Right ventricle myocardium superior (tissue), 1 donor: ENCODE data around the gene TTBK1. TPM values are rescaled to one million over a fixed set of nuclear protein-coding genes. Genes with fewer than 3 reads are reported as not detected.
A peak's percentile ranks its signal among the peaks of the same experiment; 100 is the strongest.

Source experiments
- ATAC-seq: fragments of 200-7000 bp; cut with Tn5 transposase; one replicate; pipeline ENCODE4 v1.9.1; 2020; ENCODE audit warnings: mild to moderate bottlenecking; ENCODE audit not compliant: poor library complexity
- DNase-seq: peaks from one replicate; pipeline ENCODE4 v3.0.0-alpha.2; 2020
- intact Hi-C: fragments of 100-400 bp; cut with DNase I; formaldehyde crosslinking; loops from one replicate; pipeline ENCODE4 v1.11.2; 2022
- total RNA-seq: library from RNA; stranded (reverse); fragmentation: NEBNext Ultra II Directional; extraction: Animal tissue kit (Norgen Biotek cat#: 25700); gene quantifications from one replicate; pipeline ENCODE4 v1.2.1, GENCODE V29; 2021
- donor health status: DM: no; HTN: yes; CAD: no; lungs with severe emphysema.

The TTBK1 gene
- total RNA-seq, 1 donor from 2014 or later, result 0.13 TPM

DNA sequence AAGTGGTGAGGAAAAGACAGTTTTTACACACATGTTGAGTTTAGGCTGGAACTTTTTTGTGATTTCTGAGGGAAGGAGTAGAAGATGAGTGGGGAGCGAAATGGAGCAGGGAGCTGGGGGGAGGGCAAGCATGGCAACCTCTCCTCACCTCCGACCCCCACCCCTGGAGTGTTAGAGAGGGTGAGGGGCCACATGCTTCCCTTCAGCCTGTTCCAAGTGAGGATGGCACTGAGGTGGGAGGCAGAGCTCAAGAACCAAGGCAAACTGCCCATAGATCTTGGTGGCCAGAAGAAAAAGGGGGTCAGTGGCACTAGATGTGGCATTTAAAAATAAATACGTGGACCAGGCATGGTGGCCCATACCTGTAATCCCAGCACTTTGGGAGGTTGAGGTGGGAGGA, 4.8 kb downstream of the TTBK1 start:
- no peak for ATAC-seq

DNA sequence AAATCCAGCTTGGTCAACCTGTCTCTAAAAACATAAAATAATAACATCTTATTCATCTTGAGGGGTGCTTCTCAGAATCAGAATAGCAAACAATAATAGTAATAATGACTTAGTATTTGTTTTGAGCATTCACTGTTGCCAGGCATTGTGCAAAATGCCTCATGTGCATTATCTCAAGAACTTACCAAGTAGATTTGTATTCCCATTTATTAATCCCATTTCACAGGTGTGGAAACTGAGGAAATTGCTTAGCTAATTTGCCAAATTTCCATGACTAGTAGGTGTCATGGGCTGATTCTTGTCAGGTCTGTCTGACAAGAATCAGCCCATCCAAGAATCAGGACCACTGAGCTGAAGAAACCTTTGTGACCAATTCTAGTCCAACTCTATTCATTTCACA, 5.5 kb downstream of the TTBK1 start:
- intact Hi-C loops, result no loop called here
- DNase-seq, result no peak
- ATAC-seq, result no peak

More for the DNA sequence above, 4.8 kb downstream of the TTBK1 start:
- no peak for DNase-seq
- intact Hi-C loops, result no loop called here

DNA sequence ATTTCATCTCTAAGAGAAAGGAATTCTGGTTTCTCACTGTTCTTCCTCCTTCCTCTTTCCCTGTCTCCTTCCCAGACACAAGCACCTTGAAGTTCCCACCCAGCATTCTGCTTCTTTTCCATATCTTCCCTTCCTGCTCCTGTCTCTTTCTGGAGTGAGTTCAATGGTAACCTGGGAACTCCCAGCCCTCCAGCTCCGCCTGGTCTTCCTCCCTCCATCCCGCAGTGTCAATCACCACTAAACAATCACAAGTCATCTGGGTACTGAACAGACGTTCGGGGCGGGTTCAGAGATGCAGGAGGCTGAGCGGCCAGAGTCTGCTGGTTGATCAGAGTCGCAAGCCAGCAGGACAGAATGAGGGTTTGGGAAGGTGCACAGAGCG, 7.7 kb downstream of the TTBK1 start:
- no peak for ATAC-seq

DNA sequence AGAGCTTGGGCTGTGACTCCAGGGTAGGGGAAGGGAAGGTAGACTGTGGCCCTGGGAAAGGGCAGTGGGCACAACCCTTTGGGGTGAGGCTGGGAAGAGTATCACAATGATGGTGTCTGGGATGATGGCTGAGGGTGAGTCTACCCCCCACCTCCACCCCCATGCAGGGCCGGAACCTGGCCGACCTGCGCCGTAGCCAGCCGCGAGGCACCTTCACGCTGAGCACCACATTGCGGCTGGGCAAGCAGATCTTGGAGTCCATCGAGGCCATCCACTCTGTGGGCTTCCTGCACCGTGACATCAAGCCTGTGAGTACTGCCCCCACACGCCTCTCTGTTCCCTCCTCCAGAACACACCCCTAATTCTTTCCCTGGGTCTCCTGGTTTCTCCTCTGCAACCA, 10.1 kb downstream of the TTBK1 start:
- DNase-seq (no peak), ATAC-seq (no peak)
- intact Hi-C loops, result no loop called here

More for the DNA sequence above, 7.7 kb downstream of the TTBK1 start:
- no peak for DNase-seq
- intact Hi-C loops, result no loop called here

DNA sequence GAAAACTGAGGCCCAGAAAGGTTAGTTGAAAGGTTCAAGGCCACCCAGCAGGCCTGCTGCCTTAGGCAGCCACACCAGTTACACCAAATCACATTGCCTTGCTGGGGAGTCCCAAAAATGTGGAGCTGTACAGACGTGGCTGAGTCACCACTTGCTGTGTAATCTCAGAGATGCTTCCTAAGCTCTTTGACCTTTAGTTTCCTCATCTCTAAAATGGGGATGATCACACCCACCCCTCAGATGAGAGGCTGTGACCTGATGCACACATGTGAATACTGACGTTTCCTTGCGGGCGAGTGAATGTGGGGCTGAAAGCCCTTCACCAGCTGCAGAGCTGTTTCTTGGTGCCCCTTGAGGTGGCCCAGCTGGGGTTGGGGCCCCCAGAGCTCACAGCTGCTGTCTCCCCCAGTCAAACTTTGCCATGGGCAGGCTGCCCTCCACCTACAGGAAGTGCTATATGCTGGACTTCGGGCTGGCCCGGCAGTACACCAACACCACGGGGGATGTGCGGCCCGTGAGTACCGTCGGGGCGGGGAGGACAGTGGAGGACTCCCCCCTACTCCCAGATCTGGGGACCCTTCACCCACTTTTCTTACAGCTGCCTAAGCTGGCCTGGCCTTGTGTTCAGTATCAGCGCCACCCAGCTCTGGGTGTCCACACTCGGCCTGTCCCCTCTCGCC, 11.0 kb downstream of the TTBK1 start:
- intact Hi-C loops, result no loop called here

DNA sequence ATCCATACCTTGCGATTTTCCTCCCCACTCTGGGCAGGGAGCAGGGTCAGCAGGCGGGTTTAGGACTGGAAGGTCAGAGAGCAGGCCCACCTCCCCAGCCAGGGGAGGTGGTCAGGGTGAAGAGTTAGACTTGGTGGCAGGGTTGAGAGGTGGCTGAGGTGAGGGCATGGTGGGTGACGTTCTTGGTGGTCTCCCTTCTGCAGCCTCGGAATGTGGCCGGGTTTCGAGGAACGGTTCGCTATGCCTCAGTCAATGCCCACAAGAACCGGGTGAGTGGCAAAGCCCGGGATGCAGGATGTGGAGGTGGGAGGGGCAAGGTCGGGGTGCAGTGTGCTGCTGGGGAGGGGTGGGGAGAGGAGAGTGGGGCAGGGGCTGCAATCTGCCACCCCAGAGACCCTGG, 11.6 kb downstream of the TTBK1 start:
- ATAC-seq, result no peak
- intact Hi-C loops, result no loop called here
- no peak for DNase-seq

More for the DNA sequence above, 11.0 kb downstream of the TTBK1 start:
- DNase-seq (no peak), ATAC-seq (no peak)

DNA sequence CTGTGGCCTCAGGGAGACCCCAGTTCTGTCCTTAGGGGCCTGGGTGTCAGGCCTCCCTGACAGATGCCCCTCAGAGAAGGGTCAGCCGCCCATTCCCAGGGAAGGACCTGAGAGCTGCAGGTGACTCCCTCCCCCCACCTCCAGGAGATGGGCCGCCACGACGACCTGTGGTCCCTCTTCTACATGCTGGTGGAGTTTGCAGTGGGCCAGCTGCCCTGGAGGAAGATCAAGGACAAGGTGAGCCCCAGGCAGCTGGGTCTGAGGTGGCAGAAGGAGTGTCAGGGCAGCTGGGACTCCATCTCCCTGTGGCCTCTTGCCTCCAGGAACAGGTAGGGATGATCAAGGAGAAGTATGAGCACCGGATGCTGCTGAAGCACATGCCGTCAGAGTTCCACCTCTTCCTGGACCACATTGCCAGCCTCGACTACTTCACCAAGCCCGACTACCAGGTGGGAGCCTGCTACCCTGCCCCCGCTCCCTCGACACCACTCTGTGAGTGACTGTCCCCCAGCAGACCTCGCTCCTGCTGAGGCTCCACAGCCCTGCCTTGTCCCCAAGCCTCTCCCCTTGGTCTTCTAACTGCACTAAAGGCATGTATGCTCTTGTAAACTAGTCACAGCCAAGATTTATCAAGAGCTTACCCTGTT, 12.2 kb downstream of the TTBK1 start:
- no peak for ATAC-seq
- intact Hi-C loops, result no loop called here
- DNase-seq, result no peak

DNA sequence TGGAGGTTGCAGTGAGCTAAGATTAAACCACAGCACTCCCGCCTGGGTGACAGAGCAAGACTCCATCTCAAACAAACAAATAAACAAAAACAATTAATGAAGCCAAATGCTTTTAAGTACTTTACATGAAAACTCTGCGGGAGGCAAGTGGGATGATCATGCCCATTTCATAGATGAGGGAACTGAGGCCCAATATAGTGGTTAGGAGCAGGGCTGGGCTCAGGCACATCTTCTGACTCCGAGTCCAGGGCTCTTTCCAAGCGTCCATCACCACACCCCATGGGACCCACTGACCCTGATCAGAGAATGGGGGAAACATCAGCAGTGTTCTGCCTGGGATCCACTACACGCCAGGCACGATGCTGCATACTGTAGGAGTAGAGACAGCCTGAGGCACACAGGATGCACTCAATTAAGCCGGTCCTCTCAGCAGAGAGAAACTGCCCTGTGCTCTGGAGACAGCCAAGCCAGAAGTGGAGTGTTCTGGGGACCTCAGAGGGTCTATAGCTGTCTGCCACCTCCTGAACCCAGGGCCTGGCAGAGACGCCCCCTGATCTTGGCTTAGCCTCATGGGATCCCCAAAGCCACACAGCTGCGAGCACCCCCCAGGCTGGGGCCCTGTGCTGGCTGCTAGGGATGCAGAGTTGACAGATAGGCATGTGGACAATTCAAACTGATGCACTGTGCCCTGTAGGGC, 13.5 kb downstream of the TTBK1 start:
- intact Hi-C loops, result no loop called here
- no peak for DNase-seq
- no peak for ATAC-seq

DNA sequence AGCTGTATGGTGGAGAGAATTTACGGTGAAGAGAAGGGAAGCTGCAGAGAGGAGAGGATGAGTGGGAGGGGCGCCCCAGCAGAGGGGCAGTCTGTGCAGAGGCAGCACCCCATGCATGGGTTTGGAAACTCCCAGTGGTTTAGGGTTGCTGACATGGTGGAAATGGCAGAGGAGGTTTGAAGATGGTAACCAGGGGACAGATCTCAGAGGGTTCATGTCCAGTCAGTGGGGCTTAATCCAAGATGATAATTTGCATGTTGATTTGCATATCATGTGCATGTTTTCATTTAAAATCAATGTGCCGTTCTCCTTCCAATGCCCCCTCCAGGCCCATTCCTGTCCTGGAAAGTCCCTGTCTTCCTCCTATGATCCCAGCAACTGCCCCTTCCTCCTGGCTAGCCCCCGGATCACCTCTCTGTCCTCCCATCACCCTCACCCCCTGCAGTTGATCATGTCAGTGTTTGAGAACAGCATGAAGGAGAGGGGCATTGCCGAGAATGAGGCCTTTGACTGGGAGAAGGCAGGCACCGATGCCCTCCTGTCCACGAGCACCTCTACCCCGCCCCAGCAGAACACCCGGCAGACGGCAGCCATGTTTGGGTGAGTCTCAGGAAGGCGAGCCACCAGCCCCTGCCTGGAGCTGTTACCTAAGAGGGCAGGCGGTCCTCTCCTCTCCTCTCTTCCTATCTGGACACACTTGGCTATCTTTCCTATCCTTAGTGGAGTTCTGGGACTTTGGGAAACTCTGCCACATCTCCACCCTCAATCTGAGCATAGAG, 14.3 kb downstream of the TTBK1 start:
- ATAC-seq (no peak), DNase-seq (no peak)
- intact Hi-C loops, result no loop called here

DNA sequence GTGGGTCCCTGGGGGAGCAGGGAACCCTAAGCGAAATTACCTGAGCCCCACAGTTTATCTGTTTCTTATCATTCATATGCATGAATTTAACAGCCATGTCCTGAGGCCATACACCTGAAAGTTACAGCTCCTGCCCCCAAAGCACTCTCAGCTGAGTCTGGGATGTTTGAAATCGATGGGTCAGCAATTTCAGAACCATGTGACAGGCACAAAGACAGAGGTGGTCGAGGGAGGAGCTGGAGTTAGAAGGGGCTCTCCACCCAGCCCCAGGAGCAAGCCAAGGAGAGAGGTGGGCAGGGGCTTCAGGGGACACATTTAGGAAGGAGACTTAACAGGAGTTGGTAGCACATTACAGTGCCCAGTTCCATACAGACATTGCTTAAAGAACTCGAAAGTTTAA, 14.9 kb downstream of the TTBK1 start:
- ATAC-seq, result no peak
- intact Hi-C loops, result no loop called here

DNA sequence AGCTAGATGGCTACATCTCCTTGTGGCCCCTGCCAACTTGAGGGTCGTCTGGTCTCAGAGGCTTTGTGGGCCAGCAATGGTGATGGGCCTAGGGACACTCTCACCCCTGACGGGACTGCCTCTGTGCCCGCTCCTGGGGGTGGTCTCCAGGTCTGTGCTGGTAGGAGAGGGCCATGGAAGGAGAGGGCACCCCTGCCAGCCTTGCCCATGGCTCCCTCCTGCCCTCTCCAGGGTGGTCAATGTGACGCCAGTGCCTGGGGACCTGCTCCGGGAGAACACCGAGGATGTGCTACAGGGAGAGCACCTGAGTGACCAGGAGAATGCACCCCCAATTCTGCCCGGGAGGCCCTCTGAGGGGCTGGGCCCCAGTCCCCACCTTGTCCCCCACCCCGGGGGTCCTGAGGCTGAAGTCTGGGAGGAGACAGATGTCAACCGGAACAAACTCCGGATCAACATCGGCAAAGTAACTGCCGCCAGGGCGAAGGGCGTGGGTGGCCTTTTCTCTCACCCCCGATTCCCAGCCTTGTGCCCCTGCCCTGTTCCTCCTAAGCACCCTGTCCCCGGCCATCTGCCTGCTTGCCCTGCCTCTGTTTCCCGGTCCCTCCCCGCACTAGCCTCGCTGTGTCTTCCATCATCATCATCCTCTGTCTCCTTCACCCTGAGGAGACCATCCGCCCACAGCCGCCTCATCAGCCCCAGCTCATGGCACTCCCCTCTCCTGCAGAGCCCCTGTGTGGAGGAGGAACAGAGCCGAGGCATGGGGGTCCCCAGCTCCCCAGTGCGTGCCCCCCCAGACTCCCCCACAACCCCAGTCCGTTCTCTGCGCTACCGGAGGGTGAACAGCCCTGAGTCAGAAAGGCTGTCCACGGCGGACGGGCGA, 15.8 kb downstream of the TTBK1 start:
- ATAC-seq (no peak), DNase-seq (no peak)
- intact Hi-C loops, result no loop called here

More for the DNA sequence above, 14.9 kb downstream of the TTBK1 start:
- DNase-seq, result no peak

DNA sequence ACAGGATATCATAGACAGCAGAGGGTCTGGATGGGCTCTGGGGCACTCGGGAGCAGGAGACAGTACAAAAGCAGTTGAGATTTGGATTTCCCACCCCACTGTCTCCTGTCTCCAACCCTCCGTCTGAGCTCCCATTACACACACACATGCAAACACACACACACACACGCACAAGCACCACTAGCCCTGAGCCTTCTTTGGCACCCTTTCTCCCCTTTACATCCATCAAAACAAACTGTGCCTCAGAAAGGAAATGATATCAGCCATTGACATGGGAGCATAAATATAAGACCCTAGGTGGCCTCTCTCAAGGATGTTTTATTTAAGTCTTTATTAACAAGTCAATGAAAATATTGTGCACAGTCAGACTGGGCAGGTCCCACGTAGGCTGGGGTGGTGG, 17.5 kb downstream of the TTBK1 start:
- intact Hi-C loops, result loop anchor here (5.0 to 10.0 kb wide), 2 partner anchors 97 to 254 kb away; partner anchors contain the start of genes LRRC73, POLR1C and YIPF3
- DNase-seq (no peak), ATAC-seq (no peak)

DNA sequence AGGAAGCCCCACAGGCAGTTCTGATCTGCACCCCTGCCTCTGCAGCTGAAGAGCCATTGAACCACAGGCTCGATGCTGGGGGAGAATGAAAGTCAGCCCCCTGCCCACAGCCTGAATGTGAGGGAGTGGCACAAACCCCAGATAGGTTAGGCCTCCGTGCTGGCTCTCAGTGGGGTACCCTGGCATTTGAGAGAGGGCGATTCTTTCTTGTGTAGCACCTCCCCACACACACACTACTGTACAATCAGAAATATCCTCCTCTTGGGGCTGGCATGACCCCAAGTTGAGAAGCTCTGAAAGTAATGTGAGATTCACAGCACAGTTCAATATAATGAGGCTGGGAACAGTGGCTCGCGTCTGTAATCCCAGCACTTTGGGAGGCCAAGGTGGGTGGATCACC, 17.9 kb downstream of the TTBK1 start:
- intact Hi-C loops, result loop anchor here (5.0 to 10.0 kb wide), 2 partner anchors 96 to 254 kb away; partner anchors contain the start of genes LRRC73, POLR1C and YIPF3
- ATAC-seq (no peak), DNase-seq (no peak)

DNA sequence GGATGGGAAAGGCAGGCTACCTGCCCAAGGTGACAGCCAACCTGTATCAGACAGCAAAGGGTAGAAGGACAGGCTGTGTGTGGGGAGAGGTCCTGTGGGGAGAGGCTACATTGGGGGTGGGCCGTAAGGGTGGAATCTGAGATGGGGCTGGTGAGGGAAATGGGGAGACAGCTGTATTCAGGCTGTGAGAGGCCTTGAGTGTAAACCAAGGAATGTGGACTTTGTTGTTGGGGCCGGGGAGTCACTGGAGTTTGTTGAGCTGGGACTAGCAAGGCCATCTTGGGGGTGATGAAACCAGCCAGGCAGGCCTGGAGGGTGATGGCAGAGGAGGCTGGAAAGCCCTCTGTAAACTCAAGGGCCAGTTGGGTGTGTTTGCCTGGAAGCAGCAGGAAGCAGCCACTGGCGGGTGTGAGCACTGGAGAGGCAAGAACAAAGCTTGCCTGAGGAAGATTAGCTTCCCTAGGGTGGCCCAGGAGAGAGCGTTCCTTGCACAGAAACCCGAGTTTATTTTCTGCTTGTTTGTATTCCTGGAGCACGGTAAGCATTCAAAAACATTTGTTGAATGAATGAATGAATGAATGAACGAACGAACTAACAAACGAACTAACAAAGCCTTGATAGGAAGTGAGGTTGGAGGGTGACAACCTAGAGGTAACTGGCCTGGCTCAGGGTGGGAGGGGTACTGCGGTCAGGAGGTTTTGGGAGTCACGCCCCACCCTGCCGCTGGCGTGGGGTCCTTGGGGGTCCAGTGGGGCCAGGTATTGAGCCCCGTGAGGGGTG, 18.9 kb downstream of the TTBK1 start:
- ATAC-seq, result no peak
- DNase-seq, result no peak
- intact Hi-C loops, result loop anchor here (5.0 to 10.0 kb wide), 2 partner anchors 95 to 253 kb away; partner anchors contain the start of genes LRRC73, POLR1C and YIPF3

DNA sequence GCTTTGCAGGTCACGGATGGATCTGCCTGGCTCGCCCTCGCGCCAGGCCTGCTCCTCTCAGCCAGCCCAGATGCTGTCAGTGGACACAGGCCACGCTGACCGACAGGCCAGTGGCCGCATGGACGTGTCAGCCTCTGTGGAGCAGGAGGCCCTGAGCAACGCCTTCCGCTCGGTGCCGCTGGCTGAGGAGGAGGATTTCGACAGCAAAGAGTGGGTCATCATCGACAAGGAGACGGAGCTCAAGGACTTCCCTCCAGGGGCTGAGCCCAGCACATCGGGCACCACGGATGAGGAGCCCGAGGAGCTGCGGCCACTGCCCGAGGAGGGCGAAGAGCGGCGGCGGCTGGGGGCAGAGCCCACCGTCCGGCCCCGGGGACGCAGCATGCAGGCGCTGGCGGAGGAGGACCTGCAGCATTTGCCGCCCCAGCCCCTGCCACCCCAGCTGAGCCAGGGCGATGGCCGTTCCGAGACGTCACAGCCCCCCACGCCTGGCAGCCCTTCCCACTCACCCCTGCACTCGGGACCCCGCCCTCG, 19.6 kb downstream of the TTBK1 start:
- ATAC-seq, result no peak
- intact Hi-C loops, result loop anchor here (5.0 to 10.0 kb wide), 2 partner anchors 94 to 252 kb away; partner anchors contain the start of genes LRRC73, POLR1C and YIPF3
- no peak for DNase-seq

DNA sequence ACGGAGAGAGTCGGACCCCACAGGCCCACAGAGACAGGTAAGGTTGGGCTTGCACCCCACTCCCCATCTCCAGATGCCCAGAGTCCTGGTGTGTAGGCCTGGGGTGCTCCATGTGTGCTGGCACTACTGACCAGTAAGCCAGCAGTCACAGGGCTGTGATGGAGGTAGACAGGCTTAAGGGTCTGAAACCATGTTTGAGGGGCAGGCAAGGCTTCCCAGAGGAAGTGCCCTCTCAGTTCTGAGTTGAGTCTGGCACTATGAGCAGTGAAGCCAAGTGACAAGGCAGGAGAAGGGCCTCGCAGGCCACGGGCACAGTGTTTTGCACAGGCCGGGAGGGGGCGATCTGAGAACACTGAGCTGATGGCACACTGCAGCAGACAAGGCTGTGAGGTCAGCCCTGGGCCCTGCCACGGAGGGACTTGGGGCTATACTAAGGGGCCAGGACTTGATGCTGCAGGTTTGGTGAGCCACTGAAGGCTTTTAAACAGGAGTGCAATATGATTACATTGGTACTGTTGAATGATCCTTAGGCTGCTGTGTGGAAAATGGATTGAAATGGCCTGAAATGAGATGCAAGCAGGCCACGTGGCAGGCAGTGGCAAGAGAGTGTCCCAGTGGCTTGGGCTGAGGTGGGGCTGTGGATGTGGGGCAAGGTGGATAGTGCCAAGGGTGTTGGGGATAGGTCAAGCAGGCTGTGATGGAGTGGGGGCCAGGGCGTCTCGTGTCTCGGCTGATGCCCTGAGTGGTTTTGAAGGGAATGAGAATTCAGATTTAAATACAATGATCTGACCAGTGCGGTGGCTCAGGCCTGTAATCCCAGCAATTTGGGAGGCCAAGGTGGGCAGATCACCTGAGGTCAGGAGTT, 20.3 kb downstream of the TTBK1 start:
- DNase-seq (peak; percentile 85), ATAC-seq (peak; percentile 84)
- intact Hi-C loops, result loop anchor here (5.0 to 10.0 kb wide), 2 partner anchors 94 to 251 kb away; partner anchors contain the start of genes LRRC73, POLR1C and YIPF3
